Measurements from ENCODE around the gene ICAM5. TPM values are rescaled to one million over a fixed set of nuclear protein-coding genes. Genes with fewer than 3 reads are reported as not detected.
"Not testable (repeated sequence)": the region's sequence is repeated elsewhere in the genome, so short reads cannot be mapped to it uniquely, and the experiment has no call there.

The ICAM5 gene
- total RNA-seq (2014; rRNA removed; shearing (Covaris generic)) = 0.17 and 0.31 TPM in 2 replicates
- 1.3 and 1.5 TPM in 2 replicates for polyA plus RNA-seq (2015; cell fraction: cytosol; rRNA removed)
- 8.7 and 9.9 TPM in 2 replicates for polyA plus RNA-seq (2015; cell fraction: nucleus; rRNA removed)

DNA sequence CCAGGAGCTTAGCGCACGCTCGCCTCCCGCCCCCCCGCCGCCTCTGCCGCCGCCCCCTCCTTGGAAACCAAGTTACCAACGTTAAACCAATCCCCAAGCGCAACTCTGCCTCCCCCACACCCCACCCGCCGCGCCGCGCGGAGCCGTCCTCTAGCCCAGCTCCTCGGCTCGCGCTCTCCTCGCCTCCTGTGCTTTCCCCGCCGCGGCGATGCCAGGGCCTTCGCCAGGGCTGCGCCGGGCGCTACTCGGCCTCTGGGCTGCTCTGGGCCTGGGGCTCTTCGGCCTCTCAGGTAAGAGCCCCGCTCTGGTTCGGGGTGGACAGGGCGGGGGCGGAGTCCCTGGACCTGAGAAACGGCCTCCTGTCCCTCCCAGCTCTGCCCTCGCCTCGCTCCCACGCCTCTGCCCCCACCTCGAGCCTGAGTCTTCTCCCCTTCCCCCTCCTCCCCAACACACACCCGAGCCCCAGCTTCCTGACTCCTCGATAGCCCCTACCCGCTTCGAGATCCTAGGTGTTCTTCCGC, at the start of gene ICAM5:
Gene ICAM5, plus strand, starts transcription at position 117 of the 521 bp plus-strand sequence. Its CDS starts 92 bp downstream, at position 209.
- no peak for DNase-seq (ENCODE audit: low read depth)

DNA sequence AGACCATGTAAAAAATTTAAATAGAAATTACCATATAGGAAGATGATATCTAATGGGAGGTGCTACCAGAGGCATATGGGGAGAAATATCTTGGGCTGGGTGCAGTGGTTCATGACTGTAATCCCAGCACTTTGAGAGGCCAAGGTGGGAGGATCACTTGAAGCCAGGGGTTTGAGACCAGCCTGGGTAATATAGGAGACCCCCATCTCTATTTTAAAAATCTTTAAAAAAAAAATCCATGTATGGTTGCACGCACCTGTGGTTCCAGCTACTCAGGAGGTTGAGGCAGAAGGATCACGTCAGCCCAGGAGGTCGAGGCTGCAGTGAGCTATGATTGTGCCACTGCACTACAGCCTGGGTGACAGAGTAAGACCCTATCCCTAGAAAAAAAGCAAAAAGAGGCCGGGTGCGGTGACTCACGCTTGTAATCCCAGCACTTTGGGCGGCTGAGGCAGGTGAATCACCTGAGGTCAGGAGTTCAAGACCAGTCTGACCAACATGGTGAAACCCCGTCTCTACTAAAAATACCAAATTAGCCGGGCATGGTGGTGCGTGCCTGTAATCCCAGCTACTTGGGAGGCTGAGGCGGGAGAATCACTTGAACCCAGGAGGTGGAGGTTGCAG, 47.8 kb upstream of the ICAM5 start:
- DNase-seq (ENCODE audit: low read depth) = not testable (repeated sequence)

DNA sequence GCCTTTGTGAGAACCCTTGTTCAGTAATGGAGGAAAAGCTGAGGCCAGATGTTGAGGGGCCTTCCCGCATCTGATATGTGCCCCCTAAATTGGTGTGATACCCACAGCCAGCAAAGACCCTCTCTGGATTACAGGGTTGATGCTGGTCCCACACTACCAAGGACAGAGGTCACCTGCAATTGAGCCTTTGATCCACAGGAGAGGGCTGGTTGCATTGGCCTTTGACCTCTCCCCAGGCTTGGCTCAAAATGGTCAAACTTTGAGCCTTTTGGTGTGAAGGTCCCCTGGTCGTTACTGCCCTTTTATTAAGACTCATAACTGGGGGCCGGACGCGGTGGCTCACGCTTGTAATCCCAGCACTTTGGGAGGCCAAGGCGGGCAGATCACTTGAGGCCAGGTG, 46.1 kb upstream of the ICAM5 start:
- no peak for DNase-seq (ENCODE audit: low read depth)

GRCh38 chr19:10245189-10245939, 44.4 kb upstream of the ICAM5 start:
- DNase-seq (ENCODE audit: low read depth) = no peak

GRCh38 chr19:10246511-10246910, 43.2 kb upstream of the ICAM5 start:
- no peak for DNase-seq (ENCODE audit: low read depth)

- peak; percentile 96 for DNase-seq (ENCODE audit: low read depth)
Measured at GRCh38 chr19:10251792-10252694, 37.7 kb upstream of the ICAM5 start, which contains the start of gene MRPL4. TSS of gene MRPL4 (plus strand) at chr19:10252214. CDS start at chr19:10252254, 40 bp downstream.

GRCh38 chr19:10252707-10253106, 37.0 kb upstream of the ICAM5 start:
- no peak for DNase-seq (ENCODE audit: low read depth)

- DNase-seq (ENCODE audit: low read depth) = no peak
Measured at GRCh38 chr19:10254244-10254643, 35.5 kb upstream of the ICAM5 start.

GRCh38 chr19:10255358-10255757, 34.4 kb upstream of the ICAM5 start:
- DNase-seq (ENCODE audit: low read depth) = no peak

DNA sequence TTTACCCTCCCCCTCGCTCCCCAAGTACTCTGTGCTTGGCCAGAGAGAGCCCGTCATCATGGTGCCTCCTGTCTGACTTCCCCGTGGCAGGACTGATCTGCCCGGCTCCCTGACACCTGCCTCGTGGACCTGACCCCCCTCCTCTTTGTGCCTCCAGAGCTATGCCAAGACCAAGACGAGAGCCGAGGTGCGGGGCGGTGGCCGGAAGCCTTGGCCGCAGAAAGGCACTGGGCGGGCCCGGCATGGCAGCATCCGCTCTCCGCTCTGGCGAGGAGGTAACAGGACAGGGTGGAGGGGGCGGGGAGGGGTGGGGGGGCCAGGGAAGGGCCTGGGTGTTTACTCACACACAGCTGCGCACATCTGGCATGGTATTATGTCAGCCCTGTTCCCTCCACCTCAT, 33.2 kb upstream of the ICAM5 start:
- no peak for DNase-seq (ENCODE audit: low read depth)

GRCh38 chr19:10256970-10257615, 32.7 kb upstream of the ICAM5 start:
- DNase-seq (ENCODE audit: low read depth) = no peak

GRCh38 chr19:10258080-10258710, 31.6 kb upstream of the ICAM5 start:
- DNase-seq (ENCODE audit: low read depth) = no peak

GRCh38 chr19:10259162-10259905, 30.4 kb upstream of the ICAM5 start:
- DNase-seq (ENCODE audit: low read depth) = peak; percentile 76

- no peak for DNase-seq (ENCODE audit: low read depth)
Measured at GRCh38 chr19:10260141-10260584, 29.6 kb upstream of the ICAM5 start.

- no peak for DNase-seq (ENCODE audit: low read depth)
Measured at GRCh38 chr19:10262771-10263170, 27.0 kb upstream of the ICAM5 start.

GRCh38 chr19:10266706-10267105, 23.0 kb upstream of the ICAM5 start:
- DNase-seq (ENCODE audit: low read depth) = no peak

- no peak for DNase-seq (ENCODE audit: low read depth)
Measured at GRCh38 chr19:10268071-10268470, 21.7 kb upstream of the ICAM5 start.

DNA sequence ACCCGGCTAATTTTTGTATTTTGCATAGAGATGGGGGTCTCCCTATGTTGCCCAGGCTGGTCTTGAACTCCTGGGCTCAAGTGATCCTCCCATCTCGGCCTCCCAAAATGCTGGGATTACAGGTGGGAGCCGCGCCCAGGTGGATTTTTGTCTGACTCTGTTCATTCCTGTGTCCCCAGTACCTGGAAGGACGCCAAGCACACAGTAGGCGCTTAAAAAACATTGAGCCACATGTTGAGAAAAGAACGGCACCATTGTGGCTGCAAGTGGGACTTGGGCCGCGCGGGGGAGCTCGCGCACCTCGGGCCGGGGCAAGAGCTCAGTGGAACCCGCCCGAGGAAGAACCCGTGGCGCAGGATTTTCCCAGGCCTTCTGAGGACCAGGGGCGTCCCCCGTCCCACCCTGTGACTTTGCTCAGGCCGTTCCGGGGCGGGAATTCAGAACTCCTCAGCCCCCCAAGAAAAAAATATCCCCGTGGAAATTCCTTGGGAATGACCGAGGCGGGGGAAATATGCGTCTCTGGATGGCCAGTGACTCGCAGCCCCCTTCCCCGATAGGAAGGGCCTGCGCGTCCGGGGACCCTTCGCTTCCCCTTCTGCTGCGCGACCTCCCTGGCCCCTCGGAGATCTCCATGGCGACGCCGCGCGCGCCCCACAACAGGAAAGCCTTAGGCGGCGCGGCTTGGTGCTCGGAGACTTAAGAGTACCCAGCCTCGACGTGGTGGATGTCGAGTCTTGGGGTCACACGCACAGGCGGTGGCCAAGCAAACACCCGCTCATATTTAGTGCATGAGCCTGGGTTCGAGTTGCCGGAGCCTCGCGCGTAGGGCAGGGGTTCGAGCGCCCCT, 20.2 kb upstream of the ICAM5 start:
- DNase-seq (ENCODE audit: low read depth) = peak; percentile 60

All from HT1080 (cell line).